GM12875 (cell line): ENCODE data around the gene ATRNL1.

Experiments
- H3K4me3 ChIP-seq: one replicate; pipeline ENCODE4 v1.5.1; 2011; ENCODE audit warnings: low read depth, low read length, control low read depth
- CTCF ChIP-seq: IDR thresholded peaks from 2 replicates; pipeline ENCODE4 v1.5.1; 2011; ENCODE audit warnings: low read depth, mild to moderate bottlenecking, control low read depth, inconsistent platforms, low read length, moderate library complexity, borderline replicate concordance; ENCODE audit not compliant: insufficient read depth

Gene ATRNL1

DNA sequence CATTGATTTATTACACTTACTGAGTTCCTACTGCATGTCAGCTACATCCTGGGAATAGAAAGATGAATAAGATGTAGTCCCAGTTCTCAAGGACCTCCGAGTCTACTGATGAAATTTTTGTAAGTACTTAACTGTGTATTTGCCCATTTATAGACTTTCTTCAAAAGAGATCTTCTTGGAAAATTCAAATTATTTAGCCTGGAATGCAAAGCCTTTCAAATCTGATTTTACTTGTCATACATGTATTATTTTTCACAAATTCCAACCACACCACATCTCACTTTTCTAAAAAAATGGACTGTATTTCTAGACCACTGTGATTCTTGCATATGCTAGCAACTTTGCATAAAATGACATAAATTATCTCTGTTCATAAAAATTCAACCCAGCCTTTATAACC is 581.3 kb downstream of the ATRNL1 start:
- H3K4me3 ChIP-seq, result no peak overlapping the region
- TF ChIP-seq CTCF, result no peak

DNA sequence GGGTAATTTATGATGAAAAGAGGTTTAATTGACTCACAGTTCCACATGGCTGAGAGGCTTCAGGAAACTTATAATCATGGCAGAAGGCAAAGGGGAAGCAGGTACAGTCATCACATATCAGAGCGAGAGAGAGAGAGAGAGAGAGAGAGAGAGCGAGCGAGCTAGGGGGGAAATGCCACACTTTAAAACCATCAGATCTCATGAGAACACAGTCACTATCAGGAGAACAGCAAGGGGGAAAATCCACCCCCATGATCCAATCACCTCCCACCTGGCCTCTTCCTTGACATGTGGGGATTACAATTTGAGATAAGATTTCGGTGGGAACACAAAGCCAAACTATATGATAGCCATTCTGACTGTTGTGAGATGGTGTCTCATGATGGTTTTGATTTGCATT is 603.6 kb downstream of the ATRNL1 start:
- no peak for TF ChIP-seq CTCF
- no peak overlapping the region for H3K4me3 ChIP-seq

DNA sequence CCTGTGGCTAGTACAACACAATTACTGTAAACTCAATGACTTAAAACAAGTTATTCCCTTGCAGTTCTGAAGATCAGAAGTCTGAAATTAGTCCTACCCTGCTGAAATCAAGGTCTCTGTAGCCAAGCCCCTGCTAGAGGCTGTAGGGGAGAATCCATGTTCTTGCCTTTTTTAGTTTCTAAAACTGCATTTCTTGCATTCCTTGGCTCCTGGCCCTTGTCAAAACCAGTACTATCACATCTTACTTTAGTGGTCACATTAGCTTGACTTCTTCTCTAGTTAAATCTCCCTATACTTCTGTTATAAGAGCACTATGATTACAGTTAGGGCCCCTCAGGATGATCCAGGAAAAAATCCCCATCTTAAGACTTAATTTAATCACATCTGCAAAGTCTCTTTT is 612.9 kb downstream of the ATRNL1 start:
- no peak overlapping the region for H3K4me3 ChIP-seq
- no peak for TF ChIP-seq CTCF

GRCh38 chr10:115706488-115707076 is 613.4 kb downstream of the ATRNL1 start:
- TF ChIP-seq CTCF, result no peak
- H3K4me3 ChIP-seq, result no peak overlapping the region

DNA sequence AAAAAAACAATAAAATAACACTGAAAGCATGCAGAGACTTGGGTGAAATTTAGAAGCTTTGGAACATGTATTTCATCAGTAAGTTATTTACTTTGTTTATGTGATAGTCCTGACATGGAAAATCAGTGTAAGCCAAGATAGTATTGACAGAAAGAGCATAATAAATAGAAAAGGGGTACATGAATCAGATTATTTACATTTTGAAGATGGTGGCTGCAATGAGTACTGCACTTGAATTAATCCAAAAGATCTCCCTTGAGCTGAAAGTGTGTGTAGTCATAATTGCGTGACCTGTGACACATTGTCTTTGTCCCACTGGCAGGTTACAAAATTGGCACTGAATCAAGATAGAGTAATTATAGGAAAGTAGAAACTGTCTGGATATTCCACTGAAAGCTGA is 617.0 kb downstream of the ATRNL1 start:
- TF ChIP-seq CTCF, result no peak
- H3K4me3 ChIP-seq, result no peak overlapping the region

DNA sequence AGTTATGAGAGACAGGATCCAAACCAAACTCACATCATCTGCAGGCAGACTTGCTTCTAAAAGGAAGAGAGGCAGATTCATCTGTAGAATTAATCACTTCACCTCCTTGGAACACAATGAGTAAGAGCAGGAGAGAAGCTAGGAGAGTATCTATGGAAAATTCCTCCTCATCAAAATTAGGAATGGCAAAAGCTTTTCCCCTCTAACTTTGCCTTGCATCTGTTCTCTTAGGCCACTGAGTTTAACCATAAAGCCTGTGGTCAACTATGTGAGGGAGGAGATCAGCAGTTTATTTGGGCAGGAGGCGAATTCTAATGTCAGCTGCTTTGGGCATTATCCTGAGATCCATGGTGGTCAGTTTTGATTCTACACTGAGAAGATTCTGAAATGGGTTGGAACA is 618.1 kb downstream of the ATRNL1 start:
- no peak for TF ChIP-seq CTCF
- H3K4me3 ChIP-seq, result no peak overlapping the region

DNA sequence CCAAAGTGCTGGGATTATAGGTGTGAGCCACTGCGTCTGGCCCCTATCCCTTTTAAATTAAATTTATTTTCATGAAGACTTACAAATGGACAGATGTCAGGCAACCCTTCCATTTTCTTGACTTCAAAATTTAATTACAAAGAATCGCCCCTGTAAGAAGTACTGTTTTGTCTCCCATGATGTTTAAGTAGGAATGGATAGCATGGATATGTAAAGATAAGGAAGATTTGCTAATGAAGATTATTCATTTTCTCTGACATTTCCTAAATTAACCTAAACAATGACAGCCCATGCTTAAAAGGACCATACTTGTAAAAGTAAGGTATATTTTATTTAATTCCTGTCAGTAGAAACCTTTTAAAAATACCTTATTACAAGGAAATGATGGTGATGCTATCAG is 627.0 kb downstream of the ATRNL1 start:
- no peak for TF ChIP-seq CTCF
- H3K4me3 ChIP-seq, result no peak overlapping the region
